Thoracic aorta (tissue), 2 donors: Measurements from ENCODE around the gene HMCN1. TPM values are rescaled to one million over a fixed set of nuclear protein-coding genes. Genes with fewer than 3 reads are reported as not detected.

Source experiments
- ATAC-seq: fragments of 150-250 bp; one replicate; pipeline ENCODE4 v1.8.0; 2017; ENCODE audit warnings: low read depth; ENCODE audit not compliant: insufficient number of reproducible peaks, low FRiP score
- DNase-seq: peaks from one replicate; pipeline ENCODE4 v3.0.0-alpha.2; 2020; ENCODE audit warnings: low spot score
- H3K27ac ChIP-seq, 2 donors: fragments of 200-600 bp; sonication (generic); 1 replicate in 1 of 2; 2 replicates in 1 of 2; pipeline ENCODE4 v1.5.1; 2016; ENCODE audit warnings: mild to moderate bottlenecking in 2 of 2, moderate library complexity in 2 of 2
- H3K27me3 ChIP-seq: fragments of 200-600 bp; sonication (generic); replicated peaks from 2 replicates; pipeline ENCODE4 v1.6.0; 2016; ENCODE audit warnings: mild to moderate bottlenecking; ENCODE audit not compliant: insufficient read depth
- H3K36me3 ChIP-seq: fragments of 200-600 bp; sonication (generic); one replicate; pipeline ENCODE4 v1.5.1; 2016
- H3K4me1 ChIP-seq, 2 donors: fragments of 200-600 bp; sonication (generic); 1 replicate in 1 of 2; 2 replicates in 1 of 2; pipeline versions ENCODE4 v1.5.1 to v1.6.0; 2016; ENCODE audit warnings: low read depth in 2 of 2, mild to moderate bottlenecking in 1 of 2; ENCODE audit not compliant: control insufficient read depth in 1 of 2
- H3K4me3 ChIP-seq: fragments of 200-600 bp; sonication (generic); 2 replicates; pipeline ENCODE4 v1.5.1; 2016; ENCODE audit warnings: mild to moderate bottlenecking
- H3K9me3 ChIP-seq: fragments of 200-600 bp; sonication (generic); 2 replicates; pipeline ENCODE4 v1.5.1; 2016
- total RNA-seq, 2 donors: library from RNA; depleted of rRNA; stranded (reverse); fragments of >200 nt; gene quantifications; one replicate each; pipeline versions ENCODE4 v1.1.0 to v1.2.3, GENCODE V29; 2016
- TF ChIP-seq, protein P1 (sequence below): fragments of 200-600 bp; sonication (generic); IDR thresholded peaks from one replicate; pipeline ENCODE4 v1.5.1; 2019; ENCODE audit warnings: antibody characterized with exemption

Gene HMCN1
- total RNA-seq, 2 donors from 2014 or later, result 142 to 191 TPM

DNA sequence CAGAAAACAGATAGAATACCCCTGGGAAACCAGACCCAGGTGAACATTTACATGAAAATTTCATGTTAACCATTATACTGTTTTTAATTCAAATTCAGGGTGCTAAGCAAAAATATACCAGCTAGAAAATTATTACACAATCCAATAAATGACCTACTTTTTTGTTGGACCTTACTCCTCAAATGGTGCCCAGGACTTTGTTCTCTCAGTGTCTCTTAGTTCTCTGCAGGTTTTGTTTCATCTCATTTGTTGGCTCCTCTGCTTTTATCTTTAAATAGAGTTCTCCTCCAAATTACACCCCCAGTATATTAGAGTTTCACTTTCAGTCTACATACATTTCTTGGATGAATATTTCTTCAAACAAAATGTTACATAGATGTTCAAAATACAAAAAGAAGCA is 326.0 kb downstream of the HMCN1 start:
- TF ChIP-seq, protein P1, sequence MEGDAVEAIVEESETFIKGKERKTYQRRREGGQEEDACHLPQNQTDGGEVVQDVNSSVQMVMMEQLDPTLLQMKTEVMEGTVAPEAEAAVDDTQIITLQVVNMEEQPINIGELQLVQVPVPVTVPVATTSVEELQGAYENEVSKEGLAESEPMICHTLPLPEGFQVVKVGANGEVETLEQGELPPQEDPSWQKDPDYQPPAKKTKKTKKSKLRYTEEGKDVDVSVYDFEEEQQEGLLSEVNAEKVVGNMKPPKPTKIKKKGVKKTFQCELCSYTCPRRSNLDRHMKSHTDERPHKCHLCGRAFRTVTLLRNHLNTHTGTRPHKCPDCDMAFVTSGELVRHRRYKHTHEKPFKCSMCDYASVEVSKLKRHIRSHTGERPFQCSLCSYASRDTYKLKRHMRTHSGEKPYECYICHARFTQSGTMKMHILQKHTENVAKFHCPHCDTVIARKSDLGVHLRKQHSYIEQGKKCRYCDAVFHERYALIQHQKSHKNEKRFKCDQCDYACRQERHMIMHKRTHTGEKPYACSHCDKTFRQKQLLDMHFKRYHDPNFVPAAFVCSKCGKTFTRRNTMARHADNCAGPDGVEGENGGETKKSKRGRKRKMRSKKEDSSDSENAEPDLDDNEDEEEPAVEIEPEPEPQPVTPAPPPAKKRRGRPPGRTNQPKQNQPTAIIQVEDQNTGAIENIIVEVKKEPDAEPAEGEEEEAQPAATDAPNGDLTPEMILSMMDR, result no peak
- peak overlapping the region; percentile 4 to 61 for H3K27ac ChIP-seq
- no peaks in the 10 kb centered on the region for H3K27me3 ChIP-seq
- H3K36me3 ChIP-seq, result peaks cover 4% of the 10 kb centered on the region
- DNase-seq, result no peak
- ATAC-seq, result no peak
- H3K4me3 ChIP-seq, result no peak overlapping the region
- peaks cover 14 to 19% of the 10 kb centered on the region in 2 donors for H3K4me1 ChIP-seq
- no peaks in the 10 kb centered on the region for H3K9me3 ChIP-seq

DNA sequence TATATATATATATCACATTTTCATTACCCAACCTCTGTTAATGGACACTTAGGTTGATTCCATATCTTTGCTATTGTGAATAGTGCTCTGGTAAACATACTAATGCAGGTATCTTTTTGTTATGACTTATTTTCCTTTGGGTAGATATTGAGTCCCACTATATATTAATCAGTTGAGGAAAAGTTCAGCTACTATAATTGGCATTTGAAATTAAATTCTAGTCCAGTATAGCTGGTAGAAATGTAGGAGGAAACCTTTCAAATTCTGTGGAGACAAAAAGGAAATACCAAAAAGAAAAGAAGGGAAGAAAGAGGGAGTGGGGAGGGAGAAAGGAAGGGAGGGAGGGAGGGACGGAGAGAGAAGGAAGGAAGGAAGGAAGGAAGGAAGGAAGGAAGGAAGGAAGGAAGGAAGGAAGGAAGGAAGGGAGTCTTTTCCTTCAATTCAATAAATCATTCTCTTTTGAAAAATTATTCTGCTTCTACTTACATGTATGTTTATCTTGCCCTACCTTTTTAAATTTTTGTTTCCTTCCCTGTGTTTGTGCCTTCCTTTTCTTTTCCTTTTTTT is 329.0 kb downstream of the HMCN1 start:
- Histone ChIP-seq H3K27ac (no peak overlapping the region), H3K4me1 (peaks cover 14 to 19% of the 10 kb centered on the region in 2 donors), H3K9me3 (no peaks in the 10 kb centered on the region), H3K36me3 (no peaks in the 10 kb centered on the region), H3K4me3 (no peak overlapping the region), H3K27me3 (no peaks in the 10 kb centered on the region)
- DNase-seq, result no peak
- no peak for ATAC-seq
- TF ChIP-seq, protein P1, result no peak

DNA sequence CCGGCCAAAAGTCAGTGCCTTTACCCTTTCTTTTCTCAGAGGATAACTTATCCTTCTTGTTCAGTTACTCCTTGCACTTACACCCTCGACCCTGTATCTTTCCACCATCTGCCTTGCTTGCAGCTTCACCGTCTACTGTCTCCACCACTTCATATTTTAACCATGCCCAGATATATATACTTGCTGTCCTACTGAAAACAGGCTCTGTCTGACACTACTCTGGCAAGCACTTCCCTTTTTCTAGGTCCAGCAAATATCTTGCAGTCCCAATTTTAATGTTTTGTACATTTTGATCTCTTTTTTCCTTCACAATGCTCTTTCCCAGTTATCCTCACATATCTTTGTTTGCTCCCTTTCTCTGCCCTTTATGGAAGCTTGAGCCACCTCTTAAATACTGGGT is 332.2 kb downstream of the HMCN1 start:
- no peak for DNase-seq
- no peak for ATAC-seq
- Histone ChIP-seq H3K9me3 (no peaks in the 10 kb centered on the region), H3K27ac (no peak overlapping the region), H3K4me3 (no peak overlapping the region), H3K36me3 (peaks cover 3% of the 10 kb centered on the region), H3K27me3 (no peaks in the 10 kb centered on the region), H3K4me1 (peaks cover 0 to 3% of the 10 kb centered on the region in 2 donors)
- TF ChIP-seq, protein P1, result no peak

DNA sequence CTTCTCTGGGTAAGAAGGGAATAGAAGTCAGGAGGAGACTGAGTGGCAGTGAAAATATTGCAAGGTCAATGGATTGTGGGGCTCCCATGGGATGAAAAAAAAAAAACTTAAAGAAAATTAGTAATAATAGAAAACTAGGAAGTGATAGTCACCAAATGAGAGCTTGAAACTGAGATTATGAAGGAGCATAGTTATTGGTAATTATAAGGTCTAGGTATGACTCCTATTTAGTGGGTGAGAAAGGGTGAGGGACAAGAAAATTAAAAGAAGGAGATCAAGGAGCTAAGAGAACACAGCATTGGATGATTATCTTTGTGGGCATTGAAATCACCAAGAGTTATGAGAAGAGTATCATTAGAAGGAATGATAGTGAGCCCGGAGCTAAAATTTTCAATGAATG is 339.5 kb downstream of the HMCN1 start:
- Histone ChIP-seq H3K36me3 (peaks cover 12% of the 10 kb centered on the region), H3K4me3 (no peak overlapping the region), H3K9me3 (no peaks in the 10 kb centered on the region), H3K27me3 (no peaks in the 10 kb centered on the region), H3K27ac (no peak overlapping the region), H3K4me1 (peaks cover 5 to 12% of the 10 kb centered on the region in 2 donors)
- TF ChIP-seq, protein P1, result no peak
- DNase-seq (no peak), ATAC-seq (no peak)

DNA sequence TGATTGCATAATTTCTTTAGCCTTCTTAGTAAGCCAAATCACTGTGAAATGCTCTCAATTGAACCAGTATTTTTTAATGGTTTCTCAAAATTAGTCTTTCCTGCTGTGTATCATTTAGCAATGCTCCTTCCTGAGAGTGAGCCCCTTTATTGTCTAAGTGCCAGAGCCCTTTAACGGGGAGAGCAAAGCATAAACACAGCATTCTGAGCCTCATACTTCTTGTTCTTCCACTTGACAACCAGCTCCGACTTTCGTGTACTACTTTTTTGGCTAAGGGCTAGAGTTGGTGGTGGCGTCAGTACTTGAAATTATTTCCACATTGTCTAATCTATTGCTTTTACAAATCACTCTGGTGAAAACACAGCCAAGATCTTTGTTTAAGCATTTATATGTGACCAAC is 341.8 kb downstream of the HMCN1 start:
- no peak for ATAC-seq
- no peak overlapping the region for H3K4me3 ChIP-seq
- H3K9me3 ChIP-seq, result no peaks in the 10 kb centered on the region
- H3K27me3 ChIP-seq, result no peaks in the 10 kb centered on the region
- H3K4me1 ChIP-seq, result peaks cover 5 to 20% of the 10 kb centered on the region in 2 donors
- TF ChIP-seq, protein P1, result no peak
- peak overlapping the region; percentile 44 to 70 for H3K27ac ChIP-seq
- no peak for DNase-seq
- H3K36me3 ChIP-seq, result peaks cover 15% of the 10 kb centered on the region
